GM21515 (cell line): ENCODE measurements around the gene ALG14.
A peak's percentile ranks its signal among the peaks of the same experiment; 100 is the strongest.
"Not testable (repeated sequence)": the region's sequence is repeated elsewhere in the genome, so short reads cannot be mapped to it uniquely, and the experiment has no call there.

ENCODE experiments used
- ATAC-seq: cut with Tn5 transposase; IDR thresholded peaks from one replicate; pipeline ENCODE4 v1.9.1; 2021; ENCODE audit not compliant: unreplicated experiment

The ALG14 gene

GRCh38 chr1:95046359-95046758 lies 26.4 kb downstream of the ALG14 start:
- no peak for ATAC-seq

- peak; percentile 95 for ATAC-seq
Observed at GRCh38 chr1:95043141-95043980, 29.4 kb downstream of the ALG14 start.

- no peak for ATAC-seq
Observed at GRCh38 chr1:95042286-95042685, 30.5 kb downstream of the ALG14 start.

GRCh38 chr1:95041491-95042165 lies 31.1 kb downstream of the ALG14 start:
- ATAC-seq: no peak

GRCh38 chr1:95040032-95040525 lies 32.7 kb downstream of the ALG14 start:
- no peak for ATAC-seq

GRCh38 chr1:95039360-95040031 lies 33.3 kb downstream of the ALG14 start:
- ATAC-seq: no peak

- no peak for ATAC-seq
Observed at GRCh38 chr1:95035536-95035935, 37.2 kb downstream of the ALG14 start.

- no peak for ATAC-seq
Observed at GRCh38 chr1:95034506-95034905, 38.2 kb downstream of the ALG14 start.

GRCh38 chr1:95033843-95034242 lies 38.9 kb downstream of the ALG14 start:
- no peak for ATAC-seq

- ATAC-seq: no peak
Observed at GRCh38 chr1:95029532-95029931, 43.2 kb downstream of the ALG14 start.

GRCh38 chr1:95028954-95029353 lies 43.8 kb downstream of the ALG14 start:
- no peak for ATAC-seq

- ATAC-seq: no peak
Observed at GRCh38 chr1:95027046-95027445, 45.7 kb downstream of the ALG14 start.

- no peak for ATAC-seq
Observed at GRCh38 chr1:95023399-95024043, 49.2 kb downstream of the ALG14 start.

GRCh38 chr1:95022644-95022926 lies 50.2 kb downstream of the ALG14 start:
- no peak for ATAC-seq

- ATAC-seq: no peak
Observed at GRCh38 chr1:95021805-95022643, 50.7 kb downstream of the ALG14 start.

GRCh38 chr1:95021119-95021518 lies 51.6 kb downstream of the ALG14 start:
- no peak for ATAC-seq

- ATAC-seq: not testable (repeated sequence)
Observed at GRCh38 chr1:95019466-95019865, 53.3 kb downstream of the ALG14 start.

- ATAC-seq: no peak
Observed at GRCh38 chr1:95018602-95019369, 54.0 kb downstream of the ALG14 start.

GRCh38 chr1:95017775-95018174 lies 55.0 kb downstream of the ALG14 start:
- no peak for ATAC-seq

- no peak for ATAC-seq
Observed at GRCh38 chr1:95015076-95015475, 57.7 kb downstream of the ALG14 start.
